Fibroblast of pulmonary artery (primary cell): ENCODE measurements around the gene FYB1.

ENCODE experiments used
- DNase-seq: peaks from one replicate; pipeline ENCODE4 v3.0.0-alpha.2; 2010; ENCODE audit warnings: low read depth
- H3K4me3 ChIP-seq: replicated peaks from 2 replicates; pipeline ENCODE4 v1.5.1; 2011; ENCODE audit warnings: low read depth, mild to moderate bottlenecking, control low read depth, low read length, moderate library complexity
- TF ChIP-seq, protein P1 (sequence below): IDR thresholded peaks from 2 replicates; pipeline ENCODE4 v1.5.1; 2011; ENCODE audit warnings: mild to moderate bottlenecking, control low read depth, low read length, inconsistent platforms; ENCODE audit errors: missing control alignments

FYB1 gene

DNA sequence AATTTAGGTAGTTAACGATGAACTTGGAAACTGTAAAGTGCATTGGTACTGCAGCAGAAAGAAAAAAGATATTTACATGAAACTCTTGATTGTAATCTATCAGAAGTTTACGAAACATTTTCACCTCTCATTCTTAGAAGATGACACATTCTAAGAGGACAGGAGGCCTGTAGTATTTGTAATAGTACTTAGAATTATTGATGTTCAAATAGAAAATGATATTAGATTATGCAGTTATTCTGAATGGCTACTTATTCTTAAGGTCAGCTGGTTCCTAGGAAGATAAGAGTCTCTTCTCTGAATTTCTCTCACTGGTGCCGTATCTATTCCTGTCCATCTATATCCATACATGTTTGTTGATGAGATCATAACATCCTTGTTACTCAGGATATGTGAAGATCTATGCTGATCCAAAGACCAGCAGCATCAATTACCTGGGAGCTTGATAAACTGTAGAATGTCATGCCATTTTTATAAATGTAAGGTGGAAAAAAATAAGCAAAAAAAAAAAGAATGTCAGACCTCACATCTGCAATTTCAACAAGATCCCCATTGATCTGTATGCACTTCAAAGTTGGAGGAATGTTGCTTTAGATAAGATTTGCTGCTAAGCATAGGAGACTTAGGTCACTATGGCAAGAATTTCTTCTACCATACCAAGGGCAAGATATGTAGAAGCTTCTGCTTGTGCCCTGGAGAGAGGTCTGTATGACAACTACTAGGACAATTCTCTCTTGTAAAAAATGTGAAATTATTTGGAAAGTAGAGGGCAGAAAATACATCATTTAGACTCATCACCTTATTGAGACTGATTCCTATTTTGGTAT is 102.8 kb downstream of the FYB1 start:
- H3K4me3 ChIP-seq, result no peak overlapping the region
- TF ChIP-seq, protein P1, sequence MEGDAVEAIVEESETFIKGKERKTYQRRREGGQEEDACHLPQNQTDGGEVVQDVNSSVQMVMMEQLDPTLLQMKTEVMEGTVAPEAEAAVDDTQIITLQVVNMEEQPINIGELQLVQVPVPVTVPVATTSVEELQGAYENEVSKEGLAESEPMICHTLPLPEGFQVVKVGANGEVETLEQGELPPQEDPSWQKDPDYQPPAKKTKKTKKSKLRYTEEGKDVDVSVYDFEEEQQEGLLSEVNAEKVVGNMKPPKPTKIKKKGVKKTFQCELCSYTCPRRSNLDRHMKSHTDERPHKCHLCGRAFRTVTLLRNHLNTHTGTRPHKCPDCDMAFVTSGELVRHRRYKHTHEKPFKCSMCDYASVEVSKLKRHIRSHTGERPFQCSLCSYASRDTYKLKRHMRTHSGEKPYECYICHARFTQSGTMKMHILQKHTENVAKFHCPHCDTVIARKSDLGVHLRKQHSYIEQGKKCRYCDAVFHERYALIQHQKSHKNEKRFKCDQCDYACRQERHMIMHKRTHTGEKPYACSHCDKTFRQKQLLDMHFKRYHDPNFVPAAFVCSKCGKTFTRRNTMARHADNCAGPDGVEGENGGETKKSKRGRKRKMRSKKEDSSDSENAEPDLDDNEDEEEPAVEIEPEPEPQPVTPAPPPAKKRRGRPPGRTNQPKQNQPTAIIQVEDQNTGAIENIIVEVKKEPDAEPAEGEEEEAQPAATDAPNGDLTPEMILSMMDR, result no peak
- DNase-seq, result no peak

DNA sequence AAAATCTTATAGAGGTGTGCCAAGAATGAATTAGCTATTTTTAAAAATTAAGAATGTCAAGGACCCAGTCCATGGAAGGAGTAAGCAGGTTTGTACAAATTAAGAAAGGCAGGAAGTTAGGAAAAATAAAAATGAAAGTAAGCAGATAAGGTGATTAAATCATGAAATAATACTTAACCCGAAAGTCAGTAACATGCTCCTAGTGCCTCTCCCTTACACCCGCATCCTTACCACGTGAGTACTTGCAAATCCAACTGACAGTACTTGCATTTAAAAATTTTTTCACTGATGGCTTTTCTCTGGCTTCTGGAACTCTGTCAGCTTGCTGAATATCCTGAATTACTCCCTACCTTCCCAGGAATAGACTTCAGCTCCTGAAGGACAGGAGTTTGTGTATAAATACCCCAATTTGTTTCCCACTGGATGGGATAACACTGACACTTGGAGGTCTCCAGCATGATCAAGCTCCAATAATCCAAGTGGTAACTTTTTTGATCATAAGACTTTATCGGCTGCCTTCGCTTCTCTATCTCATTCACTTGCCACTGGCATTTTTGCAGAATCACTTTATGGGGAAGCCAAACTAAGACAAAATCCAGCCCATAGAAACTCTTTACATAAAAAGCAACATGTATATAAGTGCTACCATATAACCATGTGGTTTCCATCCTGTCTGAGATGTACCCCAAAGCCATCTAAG is 103.6 kb downstream of the FYB1 start:
- TF ChIP-seq, protein P1, result no peak

DNA sequence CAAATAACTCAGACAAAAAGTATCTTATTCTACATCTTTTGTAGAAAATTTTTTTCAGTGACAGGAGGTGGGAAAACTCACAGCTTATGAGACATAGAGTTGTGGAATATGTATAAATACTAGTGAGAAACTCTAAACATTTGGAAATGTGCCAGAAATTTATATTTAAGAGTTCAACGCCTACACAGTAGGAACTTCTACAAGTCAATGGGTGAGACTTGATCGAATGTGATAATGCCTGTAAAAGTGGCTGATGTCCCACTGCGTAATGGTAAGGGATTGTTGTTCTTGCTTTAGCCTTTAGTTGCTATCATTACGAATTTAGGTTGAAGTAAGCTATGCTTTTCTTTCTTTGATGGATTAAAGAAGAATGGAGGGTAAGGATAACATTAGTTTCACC is 105.2 kb downstream of the FYB1 start:
- no peak overlapping the region for H3K4me3 ChIP-seq
- TF ChIP-seq, protein P1, result no peak
- DNase-seq, result no peak

More for the DNA sequence above, 103.6 kb downstream of the FYB1 start:
- H3K4me3 ChIP-seq, result no peak overlapping the region
- DNase-seq, result no peak

DNA sequence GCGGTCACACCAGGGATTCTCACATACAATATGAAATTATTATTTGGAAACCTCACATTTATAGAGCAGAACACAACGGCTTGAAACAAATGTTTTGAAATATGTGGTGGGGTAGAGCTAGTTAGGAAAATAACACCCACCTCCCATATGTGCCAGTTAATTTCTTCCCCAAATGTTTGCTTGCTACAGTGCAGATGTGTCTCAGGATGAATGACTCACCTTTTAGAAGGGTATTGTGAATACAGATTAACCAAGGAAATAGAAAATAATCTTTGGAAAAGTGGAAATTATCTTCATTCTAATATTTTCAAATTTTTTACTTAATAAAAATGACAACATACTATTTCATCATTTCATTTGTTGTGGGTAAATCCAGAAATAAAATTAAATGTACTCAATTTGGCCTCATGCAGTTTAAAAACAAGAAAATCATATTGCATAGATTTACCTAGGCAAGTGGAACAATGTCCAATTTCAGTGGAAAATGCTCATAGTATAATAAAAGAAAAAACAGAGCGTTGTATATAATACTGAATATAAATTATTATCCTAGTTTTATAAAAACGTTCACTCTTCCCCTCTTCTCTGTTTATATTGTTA is 105.9 kb downstream of the FYB1 start:
- TF ChIP-seq, protein P1, result no peak
- H3K4me3 ChIP-seq, result no peak overlapping the region
- no peak for DNase-seq

DNA sequence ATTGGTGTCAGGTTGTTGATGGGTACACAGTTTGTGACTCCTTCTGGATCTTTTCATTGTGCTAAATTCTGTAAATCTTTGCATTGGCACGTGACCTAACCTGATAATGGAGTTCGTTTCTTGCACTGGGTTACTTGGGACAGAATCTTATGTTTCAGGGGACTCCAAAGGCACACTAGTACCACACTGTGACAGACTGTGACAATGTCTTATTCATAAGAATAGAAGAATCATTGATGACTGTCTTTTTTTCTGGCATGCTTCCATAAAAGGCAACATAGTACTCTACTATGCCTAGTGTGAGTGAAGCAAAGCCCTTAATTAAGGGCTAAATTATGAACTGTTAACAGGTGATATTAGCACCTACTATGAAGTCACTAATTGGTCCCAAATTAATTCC is 109.8 kb downstream of the FYB1 start:
- TF ChIP-seq, protein P1, result no peak
- H3K4me3 ChIP-seq, result no peak overlapping the region
- DNase-seq, result no peak

DNA sequence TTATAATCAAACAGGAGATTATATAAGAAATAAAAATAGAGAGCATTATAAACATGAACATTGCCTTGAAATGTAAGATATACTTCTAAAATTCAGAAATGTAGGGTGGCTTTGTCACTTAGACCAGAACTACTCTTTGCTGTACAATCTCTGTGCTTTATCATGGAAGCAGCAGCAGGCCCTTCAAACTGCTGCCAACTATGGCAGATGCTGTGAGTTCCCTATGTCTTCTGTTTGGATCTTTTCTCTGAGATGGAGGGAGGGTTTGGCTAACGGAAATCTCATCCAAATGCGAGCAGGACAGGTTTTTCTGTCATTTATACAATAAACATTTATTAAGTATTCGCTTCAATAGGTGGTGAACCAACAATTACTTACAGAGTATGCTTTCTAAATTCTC is 110.4 kb downstream of the FYB1 start:
- no peak overlapping the region for H3K4me3 ChIP-seq
- no peak for DNase-seq
- TF ChIP-seq, protein P1, result no peak
